Measurements from ENCODE around the gene SUPT4H1. TPM values are rescaled to one million over a fixed set of nuclear protein-coding genes. Genes with fewer than 3 reads are reported as not detected.
"Not testable (repeated sequence)": the region's sequence is repeated elsewhere in the genome, so short reads cannot be mapped to it uniquely, and the experiment has no call there.

The SUPT4H1 gene
- total RNA-seq, 1 donor from 2014 or later: 160 TPM

DNA sequence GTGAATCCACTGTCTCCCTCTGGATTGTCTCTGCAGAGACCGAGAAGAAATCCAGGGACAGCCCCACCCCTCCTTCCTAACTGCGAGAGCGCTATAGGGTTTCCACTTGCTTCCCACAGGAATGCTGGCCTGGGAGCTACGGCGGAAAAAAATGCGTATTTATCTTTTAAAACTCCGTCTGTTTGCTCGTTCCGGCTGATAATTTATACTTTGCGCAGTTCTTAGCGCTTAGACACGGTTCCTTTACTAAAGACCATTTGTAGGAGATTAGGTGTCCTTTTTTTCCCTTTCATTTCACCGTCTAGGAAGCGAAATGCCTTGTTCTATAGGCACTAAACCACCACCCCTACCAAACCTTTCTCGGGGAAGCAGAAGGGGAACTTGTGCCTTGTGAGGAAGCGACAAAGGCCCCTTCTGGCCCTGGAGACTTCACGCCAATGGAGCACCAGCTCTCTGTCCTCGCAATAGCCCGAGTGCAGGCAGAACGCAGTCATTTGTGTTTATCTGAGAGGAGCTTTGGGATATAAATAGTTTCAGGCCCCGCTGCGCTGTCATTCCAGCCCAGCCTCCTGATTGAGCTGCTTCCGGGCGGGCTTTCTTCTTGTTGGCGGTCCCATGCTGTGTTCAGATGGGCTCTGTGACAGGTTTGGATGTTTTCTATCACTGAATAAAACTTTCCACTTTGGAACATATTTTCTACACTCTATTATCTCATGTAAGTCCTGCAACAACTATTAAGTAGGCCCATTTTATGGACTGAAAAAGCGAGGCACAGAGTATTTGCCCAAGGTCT is 791 bp upstream of the SUPT4H1 start:
- H3K4me3 Mint-ChIP-seq (ENCODE audit: low read depth): peak overlapping the region; percentile 100
- intact Hi-C loops (cut with micrococcal nuclease): loop anchor here (1.0 to 2.0 kb wide), 3 partner anchors 23 to 65 kb away; partner anchors contain the start of gene RNF43
- H3K4me1 Mint-ChIP-seq (ENCODE audit: low read depth): peaks cover 43% of the 10 kb centered on the region

DNA sequence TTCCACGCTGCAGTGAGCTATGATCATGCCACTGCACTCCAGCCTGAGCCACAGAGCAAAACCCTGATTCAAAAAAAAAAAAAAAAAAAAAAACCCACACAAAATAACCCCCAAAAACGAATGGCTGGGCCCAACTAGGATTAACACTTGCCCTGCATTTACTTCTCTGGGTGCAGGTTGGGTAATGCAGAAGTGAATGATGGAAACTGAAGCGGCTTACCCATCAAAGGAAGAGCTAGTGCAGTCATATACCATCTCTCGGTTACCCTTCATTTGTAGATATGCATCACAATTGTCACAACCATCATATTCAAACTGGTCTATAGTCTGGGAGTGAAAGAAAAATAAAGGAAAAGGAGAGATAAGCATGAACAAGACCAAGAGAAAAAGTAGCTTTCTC is 819 bp downstream of the SUPT4H1 start:
- H3K36me3 Mint-ChIP-seq (ENCODE audit: low read depth): peaks cover 77% of the 10 kb centered on the region
- no peaks in the 10 kb centered on the region for H3K27me3 Mint-ChIP-seq (ENCODE audit: low read depth)
- H3K4me1 Mint-ChIP-seq (ENCODE audit: low read depth): peaks cover 55% of the 10 kb centered on the region
- H3K27ac Mint-ChIP-seq: peak overlapping the region; percentile 98
- intact Hi-C loops (cut with micrococcal nuclease): no loop called here
- H3K4me3 Mint-ChIP-seq (ENCODE audit: low read depth): peak overlapping the region; percentile 100
- no peaks in the 10 kb centered on the region for H3K9me3 Mint-ChIP-seq
- DNase-seq (ENCODE audit: low spot score): no peak

More for the DNA sequence above, 791 bp upstream of the SUPT4H1 start:
- Mint-ChIP-seq H3K27me3 (ENCODE audit: low read depth) (no peaks in the 10 kb centered on the region), H3K9me3 (no peaks in the 10 kb centered on the region), H3K27ac (peak overlapping the region; percentile 90), H3K36me3 (ENCODE audit: low read depth) (peaks cover 66% of the 10 kb centered on the region)
- no peak for DNase-seq (ENCODE audit: low spot score)

DNA sequence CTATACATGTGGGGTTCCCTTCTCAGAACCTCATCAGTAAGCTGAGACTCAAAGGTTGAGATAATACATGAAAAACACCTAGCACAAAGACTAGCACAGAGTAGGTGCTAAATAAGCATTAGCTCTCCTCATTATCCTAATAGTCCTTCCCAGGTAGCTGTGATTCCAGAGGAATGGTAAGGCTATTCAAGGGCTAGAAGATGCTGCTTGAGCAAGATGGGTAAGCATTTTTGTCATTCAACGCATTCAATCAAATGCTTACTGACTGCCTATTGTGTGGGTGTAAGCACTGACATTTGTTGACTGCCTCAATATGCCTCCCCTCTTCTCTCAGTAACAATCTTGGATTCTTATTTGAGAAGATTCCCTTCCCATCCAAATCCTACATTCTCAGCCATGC is 4.0 kb downstream of the SUPT4H1 start:
- intact Hi-C loops (cut with micrococcal nuclease): no loop called here
- Mint-ChIP-seq H3K4me3 (ENCODE audit: low read depth) (peak overlapping the region; percentile 19), H3K4me1 (ENCODE audit: low read depth) (peaks cover 71% of the 10 kb centered on the region), H3K36me3 (ENCODE audit: low read depth) (peaks cover 87% of the 10 kb centered on the region), H3K27me3 (ENCODE audit: low read depth) (no peaks in the 10 kb centered on the region), H3K9me3 (no peaks in the 10 kb centered on the region), H3K27ac (peak overlapping the region; percentile 38)
- no peak for DNase-seq (ENCODE audit: low spot score)

DNA sequence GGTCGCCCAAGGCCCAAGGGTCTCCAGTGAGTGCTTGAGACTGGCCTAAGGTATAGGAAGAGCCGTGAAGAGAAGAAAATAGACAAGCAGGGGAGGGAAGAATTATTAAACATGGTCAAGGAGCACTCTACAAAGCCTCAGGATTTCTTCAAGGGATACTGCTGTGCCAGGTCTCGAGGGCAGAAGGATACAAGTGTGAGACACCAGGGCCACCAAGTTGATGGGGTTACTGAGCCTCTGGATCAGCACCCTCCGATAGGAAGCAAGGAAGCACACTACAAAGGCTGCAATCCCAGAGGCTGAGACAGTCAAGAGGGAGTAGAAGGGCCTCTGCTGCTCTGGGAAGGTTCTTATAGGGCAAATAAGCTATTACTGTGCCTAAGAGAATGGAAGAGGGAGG is 6.5 kb downstream of the SUPT4H1 start:
- H3K36me3 Mint-ChIP-seq (ENCODE audit: low read depth): peaks cover 90% of the 10 kb centered on the region
- H3K27ac Mint-ChIP-seq: peak overlapping the region; percentile 99
- no peaks in the 10 kb centered on the region for H3K27me3 Mint-ChIP-seq (ENCODE audit: low read depth)
- H3K4me3 Mint-ChIP-seq (ENCODE audit: low read depth): peak overlapping the region; percentile 99
- H3K4me1 Mint-ChIP-seq (ENCODE audit: low read depth): peaks cover 67% of the 10 kb centered on the region
- DNase-seq (ENCODE audit: low spot score): no peak
- intact Hi-C loops (cut with micrococcal nuclease): no loop called here
- no peaks in the 10 kb centered on the region for H3K9me3 Mint-ChIP-seq

DNA sequence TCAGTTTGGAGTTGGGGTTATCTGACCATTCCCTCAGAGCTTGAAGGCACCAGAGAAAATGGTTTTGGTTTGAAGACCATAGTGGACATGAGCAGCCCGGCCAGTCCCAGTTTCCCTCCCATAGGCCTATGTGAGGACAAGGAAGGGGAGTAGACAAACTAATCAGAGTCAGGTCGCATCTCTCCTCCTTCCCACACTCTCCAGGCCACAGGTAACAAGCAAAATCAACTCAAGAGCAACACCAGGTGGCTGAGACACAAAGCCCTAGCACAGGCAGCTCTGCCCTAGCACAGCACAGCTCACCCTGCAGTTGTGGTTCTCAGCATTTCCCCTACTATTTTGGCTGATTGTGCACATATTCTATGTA is 7.2 kb downstream of the SUPT4H1 start:
- H3K36me3 Mint-ChIP-seq (ENCODE audit: low read depth): peaks cover 94% of the 10 kb centered on the region
- no peaks in the 10 kb centered on the region for H3K9me3 Mint-ChIP-seq
- peak overlapping the region; percentile 99 for H3K4me3 Mint-ChIP-seq (ENCODE audit: low read depth)
- H3K4me1 Mint-ChIP-seq (ENCODE audit: low read depth): peaks cover 72% of the 10 kb centered on the region
- peak; percentile 55 for DNase-seq (ENCODE audit: low spot score)
- intact Hi-C loops (cut with micrococcal nuclease): loop anchor here (1.0 kb wide), 2 partner anchors 8 to 15 kb away; no protein-coding TSS in a partner anchor
- H3K27me3 Mint-ChIP-seq (ENCODE audit: low read depth): no peaks in the 10 kb centered on the region
- peak overlapping the region; percentile 99 for H3K27ac Mint-ChIP-seq

DNA sequence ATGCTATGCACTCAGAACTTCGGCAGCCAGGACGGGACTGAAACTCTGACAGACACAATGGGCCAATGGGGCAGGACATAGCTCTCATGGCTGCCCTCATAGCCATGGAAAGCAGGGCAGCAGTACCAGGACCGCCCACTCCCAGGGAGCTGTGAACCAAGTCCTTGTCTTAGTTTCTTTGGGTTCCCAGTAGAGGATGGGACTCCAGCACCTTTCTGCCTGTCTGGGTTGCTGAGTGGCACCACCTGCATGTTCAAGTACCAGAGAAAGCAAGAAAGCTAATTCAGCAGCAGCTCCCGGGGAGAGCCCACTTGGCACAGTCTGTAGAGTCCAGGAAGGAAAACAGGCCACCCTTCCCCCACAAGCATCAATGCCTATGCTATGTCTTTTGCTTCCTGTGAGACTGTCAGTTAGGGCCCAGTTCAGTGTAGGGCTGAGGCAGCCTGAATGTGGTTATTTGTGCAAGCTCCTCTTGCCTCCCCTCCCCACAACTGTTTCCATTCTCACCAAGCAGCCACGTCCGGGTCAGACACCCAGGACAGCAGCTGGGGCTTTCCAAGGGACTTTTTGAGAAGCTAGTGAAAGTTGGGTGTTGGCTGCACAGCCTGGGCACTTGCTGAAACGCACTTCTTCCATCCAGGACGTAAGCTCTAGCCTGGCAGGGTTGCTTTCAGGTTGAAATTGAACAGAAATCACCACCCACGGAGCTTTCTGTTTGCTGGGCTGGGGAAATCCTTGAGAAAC is 7.8 kb downstream of the SUPT4H1 start:
- H3K4me3 Mint-ChIP-seq (ENCODE audit: low read depth): peak overlapping the region; percentile 99
- H3K27ac Mint-ChIP-seq: peak overlapping the region; percentile 99
- intact Hi-C loops (cut with micrococcal nuclease): loop anchor here (1.0 kb wide), 2 partner anchors 8 to 15 kb away; no protein-coding TSS in a partner anchor
- H3K9me3 Mint-ChIP-seq: no peaks in the 10 kb centered on the region
- peaks cover 94% of the 10 kb centered on the region for H3K36me3 Mint-ChIP-seq (ENCODE audit: low read depth)
- H3K4me1 Mint-ChIP-seq (ENCODE audit: low read depth): peaks cover 66% of the 10 kb centered on the region
- peak; percentile 91 for DNase-seq (ENCODE audit: low spot score)
- no peaks in the 10 kb centered on the region for H3K27me3 Mint-ChIP-seq (ENCODE audit: low read depth)

DNA sequence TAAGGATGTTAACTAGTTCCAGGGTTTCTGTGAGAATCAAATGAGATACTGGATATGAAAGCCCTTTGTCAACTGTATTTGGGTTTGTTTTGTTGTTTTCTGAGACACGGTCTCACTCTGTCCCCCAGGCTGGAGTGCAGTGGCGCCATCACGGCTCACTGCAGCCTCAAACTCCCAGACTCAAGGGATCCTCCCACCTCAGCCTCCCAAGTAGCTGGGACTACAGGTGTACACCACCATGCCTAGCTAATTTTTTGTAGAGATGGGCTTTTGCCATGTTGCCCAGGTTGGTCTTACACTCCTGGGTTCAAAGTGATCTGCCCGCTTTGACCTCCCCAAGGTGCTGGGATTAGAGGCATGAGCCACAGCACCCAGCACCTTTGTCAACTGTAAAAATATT is 8.9 kb downstream of the SUPT4H1 start:
- peaks cover 88% of the 10 kb centered on the region for H3K36me3 Mint-ChIP-seq (ENCODE audit: low read depth)
- no peaks in the 10 kb centered on the region for H3K9me3 Mint-ChIP-seq
- DNase-seq (ENCODE audit: low spot score): no peak

DNA sequence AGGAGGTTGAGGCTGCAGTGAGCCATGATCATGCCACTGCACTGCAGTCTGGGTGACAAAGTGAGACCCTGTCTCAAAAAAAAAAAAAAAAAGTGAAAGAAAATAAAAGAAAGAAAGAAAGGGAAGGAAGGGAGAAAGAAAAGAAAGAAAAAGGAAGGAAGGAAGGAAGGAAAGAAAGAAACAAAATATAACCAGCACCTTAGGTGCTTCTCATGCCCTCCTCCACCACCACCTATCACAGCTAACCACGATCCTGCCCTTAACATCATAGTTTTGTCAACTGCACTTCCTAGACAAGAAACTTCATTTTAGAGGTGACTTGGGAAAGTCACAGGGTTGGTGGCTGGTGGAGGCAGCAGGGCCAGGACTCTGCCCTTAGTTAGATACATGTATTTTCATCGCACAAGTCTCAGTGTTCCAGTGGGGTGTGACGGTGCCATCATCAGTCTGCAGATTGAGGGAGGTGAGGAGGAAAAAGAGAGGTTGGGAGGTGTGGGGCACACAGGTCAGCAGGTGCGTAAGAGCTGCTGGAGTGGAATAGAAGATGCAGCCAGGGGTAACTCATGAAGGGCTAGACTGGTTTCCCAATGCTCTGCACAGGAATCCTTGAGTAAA is 10.0 kb downstream of the SUPT4H1 start:
- H3K9me3 Mint-ChIP-seq: no peaks in the 10 kb centered on the region
- intact Hi-C loops (cut with micrococcal nuclease): no loop called here

More for the DNA sequence above, 8.9 kb downstream of the SUPT4H1 start:
- intact Hi-C loops (cut with micrococcal nuclease): no loop called here
- H3K4me1 Mint-ChIP-seq (ENCODE audit: low read depth): peaks cover 57% of the 10 kb centered on the region
- peak overlapping the region; percentile 99 for H3K4me3 Mint-ChIP-seq (ENCODE audit: low read depth)
- peak overlapping the region; percentile 99 for H3K27ac Mint-ChIP-seq
- no peaks in the 10 kb centered on the region for H3K27me3 Mint-ChIP-seq (ENCODE audit: low read depth)

DNA sequence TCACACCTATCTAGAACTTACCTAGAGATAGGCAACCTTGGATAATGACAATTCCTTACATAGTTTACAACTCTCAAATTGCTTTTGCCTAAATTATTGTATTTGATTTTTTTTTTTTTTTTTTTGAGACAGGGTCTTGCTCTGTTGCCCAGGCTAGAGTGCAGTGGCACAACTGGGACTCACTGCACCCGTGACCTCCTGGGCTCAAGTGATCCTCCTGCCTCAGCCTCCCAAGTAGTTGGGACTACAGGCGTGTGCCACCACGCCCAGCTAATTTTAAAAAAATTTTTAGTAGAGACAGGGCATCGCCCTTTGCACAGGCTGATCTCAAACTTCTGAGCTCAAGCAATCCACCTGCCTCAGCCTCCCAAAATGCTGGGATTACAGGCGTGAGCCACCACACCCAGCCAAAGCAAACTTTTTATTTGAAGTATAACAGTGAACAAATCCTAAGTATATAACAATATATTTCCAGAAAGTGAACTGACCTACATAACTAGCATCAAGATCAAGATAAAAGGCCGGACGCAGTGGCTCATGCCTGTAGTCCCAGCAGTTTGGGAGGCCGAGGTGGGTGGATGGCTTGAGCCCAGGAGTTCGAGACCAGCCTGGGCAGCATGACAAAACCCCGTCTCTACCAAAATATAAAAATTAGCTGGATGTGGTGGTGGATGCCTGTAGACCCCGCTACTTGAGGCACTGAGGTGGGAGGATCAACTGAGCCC is 10.7 kb downstream of the SUPT4H1 start:
- DNase-seq (ENCODE audit: low spot score); intact Hi-C loops (cut with micrococcal nuclease): not testable (repeated sequence)
- H3K4me1 Mint-ChIP-seq (ENCODE audit: low read depth): peaks cover 50% of the 10 kb centered on the region

More for the DNA sequence above, 10.0 kb downstream of the SUPT4H1 start:
- H3K4me1 Mint-ChIP-seq (ENCODE audit: low read depth): peaks cover 50% of the 10 kb centered on the region
- H3K36me3 Mint-ChIP-seq (ENCODE audit: low read depth): peaks cover 79% of the 10 kb centered on the region
- no peaks in the 10 kb centered on the region for H3K27me3 Mint-ChIP-seq (ENCODE audit: low read depth)
- H3K27ac Mint-ChIP-seq: peak overlapping the region; percentile 99
- no peak for DNase-seq (ENCODE audit: low spot score)
- peak overlapping the region; percentile 99 for H3K4me3 Mint-ChIP-seq (ENCODE audit: low read depth)

DNA sequence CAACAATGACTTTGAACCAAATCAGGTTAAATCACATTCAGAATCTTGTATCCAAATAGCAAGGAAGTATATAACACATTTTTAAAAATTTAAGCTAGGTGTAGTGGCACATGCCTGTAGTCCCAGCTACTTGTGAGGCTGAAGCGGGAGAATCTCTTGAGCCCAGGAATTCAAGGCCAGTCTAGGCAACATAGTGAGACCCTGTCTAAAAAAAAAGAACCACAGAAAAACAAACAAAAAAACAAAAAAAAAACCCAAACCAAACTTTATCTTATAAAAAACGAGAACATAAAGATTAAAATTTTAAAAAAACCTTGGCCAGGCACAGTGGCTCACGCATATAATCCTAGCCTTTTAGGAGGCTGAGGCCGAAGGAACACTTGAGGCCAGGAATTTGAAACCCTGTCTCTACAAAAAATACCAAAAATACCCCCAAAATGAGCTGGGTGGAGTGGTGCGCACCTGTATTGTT is 11.6 kb downstream of the SUPT4H1 start:
- peak overlapping the region; percentile 99 for H3K4me3 Mint-ChIP-seq (ENCODE audit: low read depth)
- peak overlapping the region; percentile 99 for H3K27ac Mint-ChIP-seq
- no peak for DNase-seq (ENCODE audit: low spot score)
- H3K36me3 Mint-ChIP-seq (ENCODE audit: low read depth): peaks cover 66% of the 10 kb centered on the region
- H3K4me1 Mint-ChIP-seq (ENCODE audit: low read depth): peaks cover 50% of the 10 kb centered on the region
- no peaks in the 10 kb centered on the region for H3K27me3 Mint-ChIP-seq (ENCODE audit: low read depth)
- intact Hi-C loops (cut with micrococcal nuclease): no loop called here
- H3K9me3 Mint-ChIP-seq: no peaks in the 10 kb centered on the region

More for the DNA sequence above, 10.7 kb downstream of the SUPT4H1 start:
- not testable (repeated sequence) for H3K9me3 Mint-ChIP-seq; H3K27me3 Mint-ChIP-seq (ENCODE audit: low read depth)
- peaks cover 72% of the 10 kb centered on the region for H3K36me3 Mint-ChIP-seq (ENCODE audit: low read depth)
- H3K27ac Mint-ChIP-seq: peak overlapping the region; percentile 99
- H3K4me3 Mint-ChIP-seq (ENCODE audit: low read depth): peak overlapping the region; percentile 99

DNA sequence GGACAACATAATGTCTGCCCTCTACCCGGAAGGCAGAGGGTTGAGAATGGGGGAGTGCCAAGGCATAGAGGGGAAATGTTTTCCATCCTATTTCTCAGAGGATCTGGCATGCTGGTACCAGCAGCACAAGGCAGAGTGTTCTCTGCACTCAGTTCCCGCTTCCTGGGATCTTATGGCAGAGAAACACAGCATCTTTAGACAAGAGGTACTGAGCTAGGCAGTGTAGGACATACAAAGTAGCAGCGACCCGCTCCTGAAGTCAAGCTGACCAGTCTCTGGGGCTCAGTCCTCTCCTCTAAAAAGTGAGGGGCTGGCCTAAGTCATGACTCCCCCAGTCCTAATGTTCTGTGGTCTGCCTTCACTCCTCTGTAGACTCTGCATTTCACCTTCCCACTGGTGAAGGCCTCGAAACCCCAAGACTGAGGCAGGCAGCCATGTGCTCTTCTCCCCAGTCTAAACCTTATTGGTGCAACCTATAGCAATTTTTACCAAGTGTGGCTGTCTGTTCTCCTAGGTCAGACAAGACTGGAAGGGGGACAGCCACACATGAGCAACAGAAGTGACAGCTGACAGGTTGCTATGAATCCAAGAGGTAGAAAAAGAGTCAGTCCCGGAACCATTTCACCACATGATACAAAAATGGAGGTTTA is 12.1 kb downstream of the SUPT4H1 start:
- H3K4me1 Mint-ChIP-seq (ENCODE audit: low read depth): peaks cover 47% of the 10 kb centered on the region
- no peak for DNase-seq (ENCODE audit: low spot score)
- H3K4me3 Mint-ChIP-seq (ENCODE audit: low read depth): peak overlapping the region; percentile 99
- peak overlapping the region; percentile 99 for H3K27ac Mint-ChIP-seq
- intact Hi-C loops (cut with micrococcal nuclease): loop anchor here (5.0 to 10.0 kb wide), 4 partner anchors 292 to 1487 kb away; partner anchors contain the start of gene SRSF1
- H3K9me3 Mint-ChIP-seq: no peaks in the 10 kb centered on the region
- peaks cover 60% of the 10 kb centered on the region for H3K36me3 Mint-ChIP-seq (ENCODE audit: low read depth)
- H3K27me3 Mint-ChIP-seq (ENCODE audit: low read depth): no peaks in the 10 kb centered on the region

All from activated T-helper 2 cell treated with anti-CD3 and anti-CD28 coated beads, Interferon-gamma antibody, Interleukin-2, Interleukin-4, amounts not matched to agents 10 μg/mL and 5 μg/mL and 100 μg/mL, durations not matched to agents 14 hours and 24 hours and 36 hours (primary cell).